BLaER1 (cell line): ENCODE measurements around the gene CCDC12.

Source experiments
- H3K27ac ChIP-seq: shearing (Covaris generic); formaldehyde crosslinking; 2 replicates; pipeline ENCODE4 v1.8.1; 2022
- H3K27me3 ChIP-seq: shearing (Covaris generic); formaldehyde crosslinking; 2 replicates; pipeline ENCODE4 v1.8.1; 2022
- H3K36me3 ChIP-seq: shearing (Covaris generic); formaldehyde crosslinking; 2 replicates; pipeline ENCODE4 v1.8.1; 2022
- H3K4me1 ChIP-seq: shearing (Covaris generic); formaldehyde crosslinking; 2 replicates; pipeline ENCODE4 v1.8.1; 2022
- H3K4me2 ChIP-seq: shearing (Covaris generic); formaldehyde crosslinking; 2 replicates; pipeline ENCODE4 v1.8.1; 2022
- H3K4me3 ChIP-seq: shearing (Covaris generic); formaldehyde crosslinking; 2 replicates; pipeline ENCODE4 v1.8.1; 2022
- H3K9ac ChIP-seq: shearing (Covaris generic); formaldehyde crosslinking; 2 replicates; pipeline ENCODE4 v1.8.1; 2022
- H3K9me3 ChIP-seq: shearing (Covaris generic); formaldehyde crosslinking; 2 replicates; pipeline ENCODE4 v1.8.1; 2022
- H4K20me1 ChIP-seq: shearing (Covaris generic); formaldehyde crosslinking; 2 replicates; pipeline ENCODE4 v1.8.1; 2022
- Cebpa-rat ChIP-seq: shearing (Covaris generic); IDR thresholded peaks from 2 replicates; pipeline ENCODE4 v1.8.1; 2022

Gene CCDC12

DNA sequence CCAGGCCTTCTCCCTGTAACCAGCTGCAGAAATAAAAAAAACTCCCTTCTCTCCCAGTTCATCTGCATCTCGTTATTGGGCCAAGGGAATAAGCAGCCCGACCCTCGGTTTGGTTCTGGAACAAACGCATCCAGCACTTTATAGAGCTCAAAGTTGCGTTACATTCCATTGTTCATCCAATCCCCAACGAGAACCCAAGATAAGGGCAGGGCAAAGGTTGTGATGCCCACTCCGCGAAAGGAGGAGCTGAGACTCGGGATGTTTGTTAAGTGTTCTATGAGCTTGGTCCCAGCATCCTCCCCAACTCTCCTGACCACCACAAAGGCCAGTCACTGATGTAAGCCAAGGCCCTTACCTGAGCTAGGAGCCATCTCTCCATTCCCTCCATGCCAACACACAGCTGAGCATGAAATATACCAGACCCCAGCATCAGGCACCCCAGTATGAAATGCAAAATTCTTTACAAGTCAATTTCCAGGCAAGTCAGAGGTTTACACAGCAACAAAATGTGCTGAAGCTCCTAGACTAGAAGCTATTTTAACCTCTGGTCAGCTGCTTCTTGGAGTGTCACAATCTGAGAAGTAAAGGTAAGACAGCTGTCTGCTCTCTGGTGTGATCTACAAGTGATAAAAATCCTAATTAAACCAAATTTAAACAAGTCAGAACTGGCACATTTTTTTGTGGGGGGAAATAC lies 17.9 kb downstream of the CCDC12 start:
- no peak for TF ChIP-seq Cebpa-rat
- Histone ChIP-seq H3K36me3 (peaks cover 67% of the 10 kb centered on the region), H3K27me3 (no peaks in the 10 kb centered on the region), H3K4me2 (peak overlapping the region; percentile 29), H3K4me1 (peaks cover 71% of the 10 kb centered on the region), H3K27ac (no peak overlapping the region), H3K9ac (no peak overlapping the region), H4K20me1 (peaks cover 96% of the 10 kb centered on the region), H3K4me3 (no peak overlapping the region), H3K9me3 (peaks cover 11% of the 10 kb centered on the region)

DNA sequence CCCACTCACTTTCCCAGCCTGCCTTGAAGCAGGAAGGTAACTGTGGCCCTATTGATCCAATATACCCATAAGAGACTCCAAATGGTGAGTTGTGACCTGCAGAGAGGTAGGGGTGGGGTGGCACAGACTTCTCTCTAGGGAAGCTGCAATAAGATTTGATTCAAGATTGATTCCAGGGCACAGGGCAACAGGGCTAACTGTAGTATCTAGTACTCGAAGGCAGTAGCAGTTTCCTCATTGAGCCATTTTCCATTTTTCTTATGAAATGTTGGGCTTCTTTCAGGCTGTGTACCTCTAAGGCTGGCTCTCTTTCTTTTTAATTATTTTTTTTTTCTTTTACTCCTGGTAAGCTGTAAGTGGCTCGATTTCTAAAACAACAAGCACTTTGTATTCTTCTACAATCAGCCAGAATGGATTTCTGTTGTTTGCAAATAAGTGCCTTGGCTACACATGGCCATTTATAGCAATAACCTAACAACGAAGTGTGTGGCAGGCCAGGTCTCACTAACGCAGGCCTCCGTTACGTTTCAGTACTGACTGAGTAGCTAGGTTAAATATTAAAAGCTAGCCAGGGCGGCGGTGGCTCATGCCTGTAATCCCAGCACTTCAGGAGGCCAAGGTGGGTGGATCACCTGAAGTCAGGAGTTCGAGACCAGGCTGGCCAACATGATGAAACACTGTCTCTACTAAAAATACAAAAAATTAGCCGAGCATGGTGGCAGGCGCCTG lies 19.3 kb downstream of the CCDC12 start:
- Histone ChIP-seq H3K4me2 (peak overlapping the region; percentile 86; the same call in 1 of the 2 replicates), H3K36me3 (peaks cover 59% of the 10 kb centered on the region), H3K9ac (no peak overlapping the region), H4K20me1 (peaks cover 100% of the 10 kb centered on the region), H3K4me3 (no peak overlapping the region), H3K27me3 (no peaks in the 10 kb centered on the region), H3K4me1 (peaks cover 85% of the 10 kb centered on the region), H3K9me3 (no peaks in the 10 kb centered on the region), H3K27ac (no peak overlapping the region; the same call in 1 of the 2 replicates)
- TF ChIP-seq Cebpa-rat, result no peak

DNA sequence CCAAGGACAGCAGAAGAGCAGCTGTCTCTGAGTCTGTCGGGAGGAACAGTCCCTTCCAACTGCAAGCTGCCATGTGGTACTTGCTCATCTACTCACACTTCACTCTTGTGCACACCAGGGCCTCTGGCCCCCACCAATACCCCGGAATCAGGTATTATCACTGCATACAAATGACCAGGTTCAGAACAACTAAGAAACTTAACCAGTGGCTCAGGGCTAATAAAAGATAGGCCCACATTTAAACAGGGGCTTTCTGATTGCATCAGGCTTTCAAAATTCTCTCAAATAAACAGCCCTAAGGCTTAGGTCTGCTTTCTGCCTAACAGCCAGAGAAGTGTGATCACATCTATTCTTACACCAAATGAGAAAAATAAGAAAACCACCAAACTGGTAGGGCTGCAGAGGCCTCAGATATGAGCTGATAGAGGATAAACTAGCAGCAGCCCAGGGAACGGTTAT lies 20.7 kb downstream of the CCDC12 start:
- peak overlapping the region; percentile 84; the same call in 1 of the 2 replicates for H3K27ac ChIP-seq

GRCh38 chr3:46955157-46955556 lies 21.4 kb downstream of the CCDC12 start:
- H3K4me3 ChIP-seq, result no peak overlapping the region
- no peaks in the 10 kb centered on the region for H3K9me3 ChIP-seq
- H3K36me3 ChIP-seq, result peaks cover 53% of the 10 kb centered on the region
- peaks cover 96% of the 10 kb centered on the region for H4K20me1 ChIP-seq
- no peak for TF ChIP-seq Cebpa-rat
- H3K27ac ChIP-seq, result peak overlapping the region; percentile 84; the same call in 1 of the 2 replicates
- no peak overlapping the region for H3K9ac ChIP-seq
- peaks cover 91% of the 10 kb centered on the region for H3K4me1 ChIP-seq
- no peaks in the 10 kb centered on the region for H3K27me3 ChIP-seq
- peak overlapping the region; percentile 86 for H3K4me2 ChIP-seq

More for the DNA sequence above, 20.7 kb downstream of the CCDC12 start:
- no peaks in the 10 kb centered on the region for H3K27me3 ChIP-seq
- H4K20me1 ChIP-seq, result peaks cover 96% of the 10 kb centered on the region
- H3K36me3 ChIP-seq, result peaks cover 59% of the 10 kb centered on the region
- H3K4me2 ChIP-seq, result peak overlapping the region; percentile 86
- no peak overlapping the region for H3K4me3 ChIP-seq
- TF ChIP-seq Cebpa-rat, result no peak
- H3K9me3 ChIP-seq, result no peaks in the 10 kb centered on the region
- H3K4me1 ChIP-seq, result peaks cover 91% of the 10 kb centered on the region
- H3K9ac ChIP-seq, result no peak overlapping the region

DNA sequence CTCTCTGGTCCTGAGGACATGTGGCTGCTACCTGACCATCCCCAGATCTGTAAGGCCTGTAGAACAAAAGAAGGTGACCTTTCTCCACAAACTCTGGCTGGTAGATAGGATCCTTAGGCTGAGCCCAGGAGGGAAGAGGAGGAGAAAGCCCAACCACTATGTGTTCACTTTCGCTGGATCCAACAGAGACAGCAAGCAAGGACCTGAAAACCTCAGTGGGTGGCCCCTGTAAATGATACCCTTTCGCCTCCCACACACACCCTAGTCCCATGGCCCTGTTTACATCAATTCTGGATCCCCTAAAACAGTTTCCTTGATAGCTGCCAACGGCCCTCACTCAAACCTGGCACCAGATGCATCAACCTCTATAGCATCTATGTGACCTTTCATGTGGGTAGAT lies 22.4 kb downstream of the CCDC12 start:
- H3K4me3 ChIP-seq, result peak overlapping the region; percentile 32
- peaks cover 96% of the 10 kb centered on the region for H4K20me1 ChIP-seq
- peaks cover 43% of the 10 kb centered on the region for H3K36me3 ChIP-seq
- H3K4me2 ChIP-seq, result peak overlapping the region; percentile 86
- TF ChIP-seq Cebpa-rat, result no peak
- no peaks in the 10 kb centered on the region for H3K9me3 ChIP-seq
- H3K9ac ChIP-seq, result peak overlapping the region; percentile 70
- H3K27ac ChIP-seq, result peak overlapping the region; percentile 84
- H3K4me1 ChIP-seq, result peaks cover 91% of the 10 kb centered on the region
- H3K27me3 ChIP-seq, result no peaks in the 10 kb centered on the region

DNA sequence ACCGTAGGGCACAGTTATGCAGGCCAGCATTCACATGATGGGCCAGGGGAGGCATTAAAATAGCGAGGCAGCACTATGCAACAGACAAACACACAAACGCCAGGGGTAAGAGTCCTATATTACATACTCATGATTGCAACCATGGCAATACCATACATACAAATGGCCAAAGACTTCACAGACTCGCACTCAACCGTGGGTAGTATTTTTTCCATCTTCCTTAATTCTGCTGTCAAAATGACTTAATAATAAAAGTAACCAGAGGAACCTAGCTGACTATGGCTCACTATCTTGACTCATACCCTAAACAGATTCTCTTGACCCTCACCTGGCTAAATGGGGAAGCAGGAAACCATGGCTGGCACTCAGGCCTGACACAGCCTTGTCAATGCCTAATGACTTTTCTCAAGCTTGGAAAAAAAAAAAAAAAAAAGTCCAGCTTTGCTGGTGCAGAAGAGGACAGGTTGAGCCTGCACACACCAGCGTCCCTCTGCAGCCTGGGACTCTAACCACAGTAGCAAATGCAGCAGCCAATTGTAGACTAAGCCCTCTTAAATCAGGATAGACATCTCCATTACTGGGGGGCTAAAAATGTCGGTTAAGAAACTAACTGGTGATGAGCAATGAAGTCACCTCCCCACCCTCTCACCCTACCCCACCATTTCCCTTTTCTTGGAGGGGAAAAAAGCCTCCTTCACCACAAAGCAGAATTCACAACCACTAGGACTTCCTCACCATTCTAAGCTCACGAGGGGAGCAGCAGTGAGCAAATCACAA lies 23.1 kb downstream of the CCDC12 start:
- Histone ChIP-seq H3K4me2 (peak overlapping the region; percentile 86), H3K9me3 (no peaks in the 10 kb centered on the region), H3K4me3 (peak overlapping the region; percentile 32), H3K9ac (peak overlapping the region; percentile 70), H3K4me1 (peaks cover 91% of the 10 kb centered on the region), H3K27ac (peak overlapping the region; percentile 84), H3K27me3 (no peaks in the 10 kb centered on the region), H4K20me1 (peaks cover 96% of the 10 kb centered on the region), H3K36me3 (peaks cover 36% of the 10 kb centered on the region)
- TF ChIP-seq Cebpa-rat, result no peak

- TF ChIP-seq Cebpa-rat, result no peak
- H3K27me3 ChIP-seq, result no peaks in the 10 kb centered on the region
- no peaks in the 10 kb centered on the region for H3K9me3 ChIP-seq
- no peak overlapping the region for H3K4me3 ChIP-seq
- peak overlapping the region; percentile 86 for H3K4me2 ChIP-seq
- no peak overlapping the region for H3K9ac ChIP-seq
- peaks cover 96% of the 10 kb centered on the region for H3K4me1 ChIP-seq
- no peak overlapping the region for H3K27ac ChIP-seq
- peaks cover 39% of the 10 kb centered on the region for H3K36me3 ChIP-seq
- H4K20me1 ChIP-seq, result peaks cover 96% of the 10 kb centered on the region
Observed at GRCh38 chr3:46952813-46953212, 23.7 kb downstream of the CCDC12 start.

DNA sequence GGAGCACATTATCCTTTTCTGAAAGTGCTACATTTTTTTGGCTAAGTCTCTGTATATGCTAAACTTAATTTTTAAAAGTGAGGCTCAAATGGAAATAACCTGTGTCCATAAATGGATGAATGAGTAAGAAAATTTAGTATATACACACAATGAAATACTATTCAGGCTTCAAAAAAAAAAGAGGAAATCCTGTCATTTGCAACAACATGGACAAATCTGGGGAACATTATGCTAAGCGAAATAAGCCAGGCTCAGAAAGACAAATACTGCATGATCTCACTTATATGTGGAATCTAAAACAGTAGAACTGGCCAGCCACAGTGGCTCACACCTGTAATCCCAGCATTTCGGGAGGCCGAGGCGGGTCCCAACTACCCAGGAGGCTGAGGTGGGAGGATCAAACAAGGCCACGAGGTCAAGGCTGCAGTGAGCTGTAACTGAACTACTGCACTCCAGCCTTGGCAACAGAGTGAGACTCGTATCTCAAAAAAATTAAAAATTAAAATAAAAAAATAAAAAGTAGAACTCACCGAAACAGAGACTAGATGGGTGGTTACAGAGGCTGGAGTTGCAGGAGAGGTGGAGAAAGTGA lies 25.8 kb downstream of the CCDC12 start:
- Histone ChIP-seq H3K27me3 (no peaks in the 10 kb centered on the region), H3K9me3 (peaks cover 9% of the 10 kb centered on the region; the same call in 1 of the 2 replicates), H4K20me1 (peaks cover 96% of the 10 kb centered on the region), H3K4me1 (peaks cover 94% of the 10 kb centered on the region), H3K9ac (0 out of 2 replicates have a peak overlapping the region, but pooled peaks have one; percentile 35), H3K36me3 (peaks cover 45% of the 10 kb centered on the region), H3K27ac (0 out of 2 replicates have a peak overlapping the region, but pooled peaks have one; percentile 82), H3K4me2 (peak overlapping the region; percentile 86), H3K4me3 (no peak overlapping the region)
- no peak for TF ChIP-seq Cebpa-rat

DNA sequence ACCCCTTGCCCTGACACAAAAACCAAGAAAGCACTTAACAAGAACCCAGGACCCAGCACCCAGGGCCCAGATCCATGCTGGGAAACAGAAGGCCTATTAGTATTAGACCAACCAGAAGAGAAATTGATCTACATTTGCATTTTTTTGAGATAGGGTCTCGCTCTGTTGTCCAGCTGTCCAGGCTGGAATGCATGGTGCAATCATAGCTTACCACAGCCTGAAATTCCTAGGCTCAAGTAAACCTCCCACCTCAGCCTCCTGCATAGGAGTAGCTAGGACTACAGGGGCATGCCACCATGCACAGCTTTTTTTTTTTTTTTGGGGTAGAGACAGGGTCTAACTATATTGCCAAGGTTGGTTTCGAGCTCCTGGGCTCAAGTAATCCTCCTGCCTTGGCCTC lies 26.4 kb downstream of the CCDC12 start:
- H3K4me2 ChIP-seq, result peak overlapping the region; percentile 86

More for the DNA sequence above, 26.4 kb downstream of the CCDC12 start:
- H3K27me3 ChIP-seq, result no peaks in the 10 kb centered on the region
- peaks cover 96% of the 10 kb centered on the region for H4K20me1 ChIP-seq
- TF ChIP-seq Cebpa-rat, result no peak
- H3K9ac ChIP-seq, result 0 out of 2 replicates have a peak overlapping the region, but pooled peaks have one; percentile 42
- peaks cover 46% of the 10 kb centered on the region for H3K36me3 ChIP-seq
- H3K4me3 ChIP-seq, result no peak overlapping the region
- peaks cover 91% of the 10 kb centered on the region for H3K4me1 ChIP-seq
- H3K27ac ChIP-seq, result 0 out of 2 replicates have a peak overlapping the region, but pooled peaks have one; percentile 82
- H3K9me3 ChIP-seq, result peaks cover 10% of the 10 kb centered on the region; the same call in 1 of the 2 replicates
